Effector memory CD4-positive, alpha-beta T cell (primary cell): ENCODE measurements around the gene SLC22A3.

ENCODE experiments used
- DNase-seq, 3 donors: peaks; one replicate each; pipeline ENCODE4 v3.0.0-alpha.2; 2020
- H3K27ac ChIP-seq: 2 replicates; pipeline ENCODE4 v1.7.0; 2013; ENCODE audit warnings: mild to moderate bottlenecking, low read length, moderate library complexity; ENCODE audit not compliant: insufficient read depth, poor library complexity, severe bottlenecking
- H3K27me3 ChIP-seq: replicated peaks from 2 replicates; pipeline ENCODE4 v1.7.0; 2013; ENCODE audit warnings: mild to moderate bottlenecking, low read length; ENCODE audit not compliant: insufficient read depth, control insufficient read depth, poor library complexity, severe bottlenecking
- H3K36me3 ChIP-seq: 2 replicates; pipeline ENCODE4 v1.7.0; 2013; ENCODE audit warnings: mild to moderate bottlenecking, low read length, moderate library complexity; ENCODE audit not compliant: control insufficient read depth, insufficient read depth
- H3K4me1 ChIP-seq: 2 replicates; pipeline ENCODE4 v1.7.0; 2013; ENCODE audit warnings: low read length, mild to moderate bottlenecking; ENCODE audit not compliant: control insufficient read depth, insufficient read depth, poor library complexity, severe bottlenecking
- H3K4me3 ChIP-seq: 2 replicates; pipeline ENCODE4 v1.7.0; 2013; ENCODE audit warnings: low read length, low read depth, mild to moderate bottlenecking; ENCODE audit not compliant: insufficient read depth, poor library complexity, severe bottlenecking
- H3K9me3 ChIP-seq: 2 replicates; pipeline ENCODE4 v1.7.0; 2013; ENCODE audit warnings: mild to moderate bottlenecking, low read length, moderate library complexity; ENCODE audit not compliant: control insufficient read depth

SLC22A3 gene

DNA sequence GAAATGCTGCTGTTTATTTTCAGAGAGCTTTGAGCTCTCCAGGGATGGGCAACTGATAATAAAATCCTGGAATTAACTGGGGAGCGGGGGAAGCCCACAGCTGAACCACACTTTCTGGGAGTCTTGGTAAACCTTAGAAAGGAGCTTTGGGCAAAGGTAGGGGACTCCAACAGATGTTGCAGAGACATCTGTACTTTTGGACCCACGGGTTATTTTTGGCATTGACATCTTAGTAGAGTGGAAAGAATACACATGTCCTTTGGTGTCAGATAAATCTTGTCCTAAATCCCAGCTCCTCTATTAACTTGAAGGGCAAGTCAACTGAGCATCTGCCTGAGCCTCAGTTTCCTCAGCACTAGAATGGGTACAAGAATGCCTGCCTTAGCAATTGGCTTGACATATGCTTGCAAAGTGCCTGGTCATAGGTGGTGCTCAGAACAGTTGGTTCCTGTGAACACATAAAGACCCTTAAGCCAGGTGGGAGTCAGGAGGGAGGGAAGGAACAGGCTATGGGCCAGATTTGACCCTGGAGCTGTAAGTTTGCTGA lies 5.8 kb downstream of the SLC22A3 start:
- H3K27ac ChIP-seq, result no peak overlapping the region
- peaks cover 3% of the 10 kb centered on the region for H3K27me3 ChIP-seq
- H3K4me3 ChIP-seq, result no peak overlapping the region
- no peaks in the 10 kb centered on the region for H3K9me3 ChIP-seq
- no peaks in the 10 kb centered on the region for H3K36me3 ChIP-seq
- DNase-seq, result no peak
- no peaks in the 10 kb centered on the region for H3K4me1 ChIP-seq

DNA sequence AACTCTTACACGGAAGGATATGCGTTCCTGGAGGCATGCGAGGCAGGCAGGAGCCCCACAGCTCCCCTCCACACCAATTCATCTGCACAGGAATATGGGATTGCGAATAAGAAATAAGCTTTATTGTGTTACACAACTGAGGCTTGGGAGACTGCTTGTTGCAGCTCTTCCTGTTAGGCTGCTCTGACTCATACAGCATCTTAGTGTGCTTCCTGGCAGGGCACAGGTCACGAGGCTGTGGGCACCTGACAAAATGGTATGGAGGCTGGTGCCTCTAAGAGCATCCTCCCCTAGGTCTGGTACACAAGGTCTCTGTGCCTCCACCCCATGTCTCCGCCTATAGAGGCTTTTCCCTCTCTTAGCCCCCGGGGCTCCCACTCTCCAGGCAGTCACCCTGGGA lies 6.8 kb downstream of the SLC22A3 start:
- Histone ChIP-seq H3K36me3 (no peaks in the 10 kb centered on the region), H3K27ac (no peak overlapping the region), H3K27me3 (no peaks in the 10 kb centered on the region), H3K9me3 (no peaks in the 10 kb centered on the region), H3K4me3 (no peak overlapping the region), H3K4me1 (no peaks in the 10 kb centered on the region)
- DNase-seq, result no peak

DNA sequence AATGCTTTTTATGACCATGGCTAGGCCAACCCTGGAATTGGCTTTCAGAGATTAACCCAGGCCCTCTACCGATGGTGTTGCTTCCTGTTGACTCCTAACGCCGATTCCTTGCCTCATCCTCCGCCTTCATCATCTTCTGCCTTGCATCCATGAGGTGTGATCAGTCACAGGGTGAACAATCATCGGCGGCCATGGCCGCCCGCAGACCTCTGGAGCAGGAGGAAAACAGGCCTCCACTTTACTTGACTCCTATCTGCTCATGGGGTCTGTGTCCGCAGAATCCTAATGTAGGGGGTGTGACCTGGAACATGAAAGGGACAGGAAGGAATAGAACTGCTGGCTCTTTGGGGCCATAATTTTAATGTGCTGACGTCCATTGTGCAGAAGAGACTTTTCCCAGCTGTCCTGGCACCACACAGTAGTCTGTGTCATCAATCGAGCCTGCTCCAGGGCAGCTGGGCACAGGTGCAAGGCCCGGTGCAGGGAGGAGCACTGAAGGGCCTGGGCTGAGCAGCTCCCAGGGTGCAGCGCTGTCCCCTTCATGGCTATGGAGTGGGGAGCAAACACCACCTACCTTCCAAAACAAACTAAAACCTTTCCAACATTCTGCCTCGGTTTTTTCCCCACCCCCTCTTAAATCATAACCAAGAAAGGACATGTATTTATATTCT lies 8.0 kb downstream of the SLC22A3 start:
- DNase-seq, result no peak
- Histone ChIP-seq H3K4me1 (no peaks in the 10 kb centered on the region), H3K4me3 (no peak overlapping the region), H3K36me3 (no peaks in the 10 kb centered on the region), H3K27ac (no peak overlapping the region), H3K27me3 (no peaks in the 10 kb centered on the region), H3K9me3 (no peaks in the 10 kb centered on the region)

DNA sequence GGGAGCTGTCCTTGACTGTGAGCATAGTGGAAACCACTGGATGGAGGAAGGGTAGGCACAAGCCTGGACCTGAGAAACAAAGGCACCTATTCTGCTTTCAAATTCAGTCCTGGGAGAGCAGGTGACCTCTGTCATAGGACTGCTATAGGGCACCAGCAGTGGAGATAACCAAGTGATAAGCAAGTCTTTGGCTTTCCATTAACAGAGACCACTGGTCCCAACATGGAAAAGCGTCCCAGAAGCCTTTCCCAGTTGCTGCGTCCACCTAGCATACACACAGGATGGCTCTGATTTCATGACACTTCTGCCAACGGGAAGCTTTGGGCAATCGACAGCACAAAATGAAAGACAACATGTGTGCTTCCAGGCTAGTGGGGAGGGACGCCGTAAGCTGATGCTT lies 8.9 kb downstream of the SLC22A3 start:
- no peak for DNase-seq
- Histone ChIP-seq H3K9me3 (no peaks in the 10 kb centered on the region), H3K27me3 (no peaks in the 10 kb centered on the region), H3K36me3 (no peaks in the 10 kb centered on the region), H3K4me3 (no peak overlapping the region), H3K4me1 (no peaks in the 10 kb centered on the region), H3K27ac (no peak overlapping the region)

DNA sequence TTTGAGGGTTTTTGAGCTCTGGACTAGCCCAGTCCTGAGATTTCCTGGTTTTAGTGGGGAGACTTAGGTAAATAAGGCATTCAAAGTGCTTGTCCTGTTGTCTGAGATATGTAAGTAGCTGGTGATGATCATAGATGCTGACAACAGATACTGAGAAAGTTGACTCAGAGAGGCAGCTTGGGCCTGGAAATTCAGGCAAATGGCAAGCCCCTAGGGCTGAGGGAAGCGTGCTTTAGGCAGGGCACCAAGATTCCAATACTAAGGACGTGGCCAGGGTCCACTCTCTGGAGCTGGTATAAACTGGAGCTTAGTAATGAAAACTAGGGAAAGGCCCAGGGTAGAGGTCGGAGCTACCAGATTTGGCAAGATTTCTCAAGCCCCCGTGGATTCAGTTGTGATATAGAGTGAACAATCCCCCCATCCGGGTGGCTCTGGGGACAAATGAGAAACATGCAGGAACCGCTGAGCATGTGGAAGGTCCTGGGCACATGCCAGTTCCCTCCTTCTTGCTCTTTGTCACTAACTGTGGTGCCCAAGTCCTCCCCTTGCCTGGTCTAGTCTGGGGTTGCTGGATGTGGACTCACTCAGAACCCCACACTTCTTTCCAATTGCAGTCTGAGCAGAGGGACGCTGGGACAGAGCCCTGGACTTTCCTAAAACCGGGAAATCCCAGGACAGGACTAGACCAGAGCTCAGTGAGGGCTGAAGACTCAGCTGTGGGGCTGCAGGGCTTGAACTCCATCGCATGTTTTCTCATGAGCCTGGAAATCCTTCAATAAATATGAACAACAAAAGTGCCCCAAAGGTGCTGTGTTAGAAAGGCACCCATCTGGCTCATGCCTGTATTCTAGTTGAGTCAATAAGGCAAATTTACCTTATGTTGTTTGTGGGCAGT lies 10.3 kb downstream of the SLC22A3 start:
- H3K4me3 ChIP-seq, result no peak overlapping the region
- H3K36me3 ChIP-seq, result no peaks in the 10 kb centered on the region
- DNase-seq, result no peak
- H3K4me1 ChIP-seq, result no peaks in the 10 kb centered on the region
- no peak overlapping the region for H3K27ac ChIP-seq
- no peaks in the 10 kb centered on the region for H3K27me3 ChIP-seq
- H3K9me3 ChIP-seq, result no peaks in the 10 kb centered on the region

DNA sequence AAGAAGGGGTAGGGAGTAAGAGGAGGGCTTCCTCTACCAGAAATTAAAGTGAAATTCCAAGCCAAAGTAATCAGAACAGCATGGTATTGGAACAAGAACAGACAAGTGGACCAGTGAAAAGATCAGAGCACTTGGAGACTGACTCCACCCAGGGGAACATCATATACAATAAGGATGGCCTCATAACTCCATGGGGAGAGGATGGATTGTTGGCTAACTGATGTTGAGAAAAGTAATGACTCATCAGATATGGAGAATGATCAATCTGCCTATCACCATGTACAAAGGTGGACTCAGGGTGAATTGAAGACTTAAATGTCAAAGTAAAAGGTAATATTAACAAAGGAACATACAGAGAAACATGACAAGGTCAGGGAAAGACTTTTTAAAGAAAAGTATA lies 12.8 kb downstream of the SLC22A3 start:
- Histone ChIP-seq H3K36me3 (no peaks in the 10 kb centered on the region), H3K27ac (no peak overlapping the region), H3K9me3 (no peaks in the 10 kb centered on the region), H3K4me1 (no peaks in the 10 kb centered on the region), H3K27me3 (no peaks in the 10 kb centered on the region), H3K4me3 (no peak overlapping the region)
- no peak for DNase-seq

DNA sequence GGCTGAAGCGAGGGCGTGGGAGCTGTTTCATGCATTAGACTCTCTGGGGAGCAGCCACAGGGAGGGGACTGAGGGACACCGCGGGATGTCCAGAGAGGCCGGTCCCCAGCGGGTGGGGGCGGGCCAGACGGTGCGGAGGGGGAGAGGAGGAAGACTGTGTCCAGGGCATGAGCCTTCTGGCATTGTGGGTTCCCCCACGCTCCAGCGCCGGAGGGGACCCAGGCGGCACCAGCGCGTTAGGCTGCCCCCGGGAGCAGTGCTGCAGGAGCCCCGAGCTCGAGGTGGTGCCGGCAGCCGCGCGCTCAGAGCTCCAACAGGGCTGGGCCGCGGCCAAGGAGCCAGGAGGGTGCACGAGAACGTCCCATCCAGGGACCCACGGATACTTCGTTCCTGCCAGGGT lies 14.4 kb downstream of the SLC22A3 start:
- no peaks in the 10 kb centered on the region for H3K9me3 ChIP-seq

DNA sequence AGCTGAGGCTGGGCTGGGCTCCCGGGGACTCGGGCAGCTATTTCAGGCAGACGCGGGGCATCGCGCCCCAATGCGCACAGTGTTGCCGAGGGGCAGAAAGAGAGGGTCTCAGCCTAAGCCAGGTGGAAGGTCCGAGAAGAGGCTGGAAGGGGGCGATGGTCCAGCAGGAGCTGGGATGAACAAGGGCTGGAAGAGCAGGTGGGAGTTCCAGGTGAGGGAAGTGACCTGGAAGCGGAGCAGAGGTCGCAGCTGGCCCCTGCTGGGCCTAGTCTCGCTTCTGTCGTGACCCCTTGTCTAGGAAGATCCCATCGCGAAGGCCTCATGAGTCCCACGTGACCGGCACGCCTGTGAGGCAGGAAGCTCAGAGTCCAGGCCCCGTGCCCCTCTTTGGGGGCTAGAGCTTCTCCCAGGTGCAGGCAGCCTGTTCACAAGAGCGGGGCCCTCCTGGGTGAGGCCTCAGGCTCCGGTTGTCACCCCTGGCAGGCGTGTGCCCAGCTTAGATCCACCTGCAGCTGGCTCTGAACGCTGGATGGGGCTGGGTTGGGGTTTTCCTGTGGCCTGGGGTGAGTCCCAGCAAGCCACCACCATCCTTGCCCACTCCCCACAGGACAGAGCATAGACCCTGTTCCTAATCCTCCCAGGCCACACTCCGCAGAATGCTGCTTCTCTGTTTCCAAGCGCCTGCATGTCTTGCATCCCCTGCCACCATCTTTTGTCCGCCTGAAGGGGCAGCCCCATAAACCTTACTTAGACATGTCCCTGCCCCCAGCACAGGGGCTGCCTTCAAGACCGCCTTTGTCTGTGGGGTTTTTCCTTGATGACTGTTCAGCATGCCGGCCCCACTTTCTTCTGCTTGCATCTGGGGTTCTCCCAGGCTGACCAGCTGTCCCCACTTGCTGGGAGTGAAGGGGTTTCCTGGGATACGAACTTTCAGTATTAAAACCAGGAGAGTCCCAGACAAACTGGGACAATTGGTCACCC lies 15.1 kb downstream of the SLC22A3 start:
- DNase-seq, result no peak
- Histone ChIP-seq H3K27me3 (no peaks in the 10 kb centered on the region), H3K27ac (no peak overlapping the region), H3K4me3 (no peak overlapping the region), H3K4me1 (no peaks in the 10 kb centered on the region), H3K36me3 (no peaks in the 10 kb centered on the region), H3K9me3 (no peaks in the 10 kb centered on the region)

More for the DNA sequence above, 14.4 kb downstream of the SLC22A3 start:
- Histone ChIP-seq H3K4me3 (no peak overlapping the region), H3K36me3 (no peaks in the 10 kb centered on the region), H3K27me3 (no peaks in the 10 kb centered on the region), H3K4me1 (no peaks in the 10 kb centered on the region), H3K27ac (no peak overlapping the region)
- DNase-seq, result no peak

DNA sequence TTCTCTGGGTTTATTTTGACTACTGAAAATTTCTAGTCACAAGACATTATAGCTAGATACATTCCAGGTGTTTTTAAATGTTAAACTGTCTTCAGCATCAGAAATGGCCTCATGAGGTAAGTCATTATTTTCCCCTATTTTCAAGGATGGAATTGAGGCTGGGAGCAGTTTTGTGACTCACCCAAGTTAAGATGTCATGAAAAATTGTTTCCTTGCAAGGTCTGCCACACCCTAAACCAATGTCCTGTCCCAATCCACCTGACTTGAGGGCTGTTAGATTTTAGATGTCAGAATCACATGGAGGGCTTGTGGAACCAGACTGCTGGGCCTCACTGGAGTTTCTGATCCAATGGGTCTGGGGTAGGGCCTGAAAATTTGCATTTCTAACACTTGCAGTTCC lies 16.9 kb downstream of the SLC22A3 start:
- Histone ChIP-seq H3K9me3 (peaks cover 3% of the 10 kb centered on the region), H3K4me3 (no peak overlapping the region), H3K27ac (no peak overlapping the region), H3K4me1 (no peaks in the 10 kb centered on the region), H3K27me3 (no peaks in the 10 kb centered on the region), H3K36me3 (no peaks in the 10 kb centered on the region)
- DNase-seq, result no peak
